SU-DHL-6 (cell line): Measurements from ENCODE around the gene ANO2.

Experiments used
- EZH2phosphoT487 ChIP-seq: fragments of 200-600 bp; sonication (generic), shearing (Covaris generic); conservative IDR thresholded peaks from 2 replicates; pipeline ENCODE4 v1.6.1; 2018; ENCODE audit warnings: mild to moderate bottlenecking, antibody characterized with exemption, low read length, moderate library complexity, mixed read lengths
- TF ChIP-seq, protein P1 (sequence below): fragments of 200-600 bp; sonication (generic); IDR thresholded peaks from one replicate; pipeline ENCODE4 v1.5.1; 2017; ENCODE audit warnings: antibody characterized with exemption, mild to moderate bottlenecking, low read length, moderate library complexity; ENCODE audit not compliant: insufficient read depth, poor library complexity, severe bottlenecking

DNA sequence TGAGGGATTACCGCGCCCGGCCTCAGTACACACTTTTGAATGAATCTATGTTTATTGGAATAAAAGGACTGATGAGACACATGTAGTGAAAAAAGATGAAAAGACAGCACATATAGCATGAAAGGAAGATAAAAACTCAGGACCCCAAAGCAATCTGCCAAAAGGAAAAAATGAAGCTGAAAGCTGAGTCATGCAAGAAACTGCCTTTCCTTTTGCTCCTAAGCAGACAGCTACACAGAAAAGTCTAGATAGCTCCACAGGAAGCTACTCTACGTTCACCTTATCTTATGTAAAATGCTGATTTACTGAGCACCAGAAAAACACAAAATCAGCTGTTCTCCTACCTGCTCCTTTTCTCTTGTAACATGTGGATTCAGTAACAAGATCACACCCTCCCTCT, 384.8 kb downstream of the ANO2 start:
- TF ChIP-seq, protein P1, sequence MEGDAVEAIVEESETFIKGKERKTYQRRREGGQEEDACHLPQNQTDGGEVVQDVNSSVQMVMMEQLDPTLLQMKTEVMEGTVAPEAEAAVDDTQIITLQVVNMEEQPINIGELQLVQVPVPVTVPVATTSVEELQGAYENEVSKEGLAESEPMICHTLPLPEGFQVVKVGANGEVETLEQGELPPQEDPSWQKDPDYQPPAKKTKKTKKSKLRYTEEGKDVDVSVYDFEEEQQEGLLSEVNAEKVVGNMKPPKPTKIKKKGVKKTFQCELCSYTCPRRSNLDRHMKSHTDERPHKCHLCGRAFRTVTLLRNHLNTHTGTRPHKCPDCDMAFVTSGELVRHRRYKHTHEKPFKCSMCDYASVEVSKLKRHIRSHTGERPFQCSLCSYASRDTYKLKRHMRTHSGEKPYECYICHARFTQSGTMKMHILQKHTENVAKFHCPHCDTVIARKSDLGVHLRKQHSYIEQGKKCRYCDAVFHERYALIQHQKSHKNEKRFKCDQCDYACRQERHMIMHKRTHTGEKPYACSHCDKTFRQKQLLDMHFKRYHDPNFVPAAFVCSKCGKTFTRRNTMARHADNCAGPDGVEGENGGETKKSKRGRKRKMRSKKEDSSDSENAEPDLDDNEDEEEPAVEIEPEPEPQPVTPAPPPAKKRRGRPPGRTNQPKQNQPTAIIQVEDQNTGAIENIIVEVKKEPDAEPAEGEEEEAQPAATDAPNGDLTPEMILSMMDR = no peak
- TF ChIP-seq EZH2phosphoT487 = no peak
